GM19463 (cell line): ENCODE data around the gene PACRG.

ENCODE experiments used
- ATAC-seq: cut with Tn5 transposase; IDR thresholded peaks from one replicate; pipeline ENCODE4 v1.9.1; 2021; ENCODE audit warnings: mild to moderate bottlenecking, moderate library complexity; ENCODE audit not compliant: unreplicated experiment

The PACRG gene

GRCh38 chr6:162921510-162922040, 193.8 kb downstream of the PACRG start:
- no peak for ATAC-seq

- ATAC-seq = no peak
Measured at GRCh38 chr6:162922563-162923166, 194.9 kb downstream of the PACRG start.

GRCh38 chr6:162934844-162935243, 207.1 kb downstream of the PACRG start:
- ATAC-seq = no peak

GRCh38 chr6:162940426-162940825, 212.7 kb downstream of the PACRG start:
- ATAC-seq = no peak

GRCh38 chr6:162941128-162941527, 213.4 kb downstream of the PACRG start:
- ATAC-seq = no peak

- no peak for ATAC-seq
Measured at GRCh38 chr6:162942866-162943265, 215.1 kb downstream of the PACRG start.

GRCh38 chr6:162943369-162943768, 215.6 kb downstream of the PACRG start:
- no peak for ATAC-seq

- no peak for ATAC-seq
Measured at GRCh38 chr6:162951164-162951743, 223.5 kb downstream of the PACRG start.

GRCh38 chr6:162952423-162952822, 224.6 kb downstream of the PACRG start:
- no peak for ATAC-seq

GRCh38 chr6:162957062-162957461, 229.3 kb downstream of the PACRG start:
- ATAC-seq = no peak

GRCh38 chr6:162960679-162961457, 233.1 kb downstream of the PACRG start:
- no peak for ATAC-seq

- no peak for ATAC-seq
Measured at GRCh38 chr6:162962093-162962492, 234.3 kb downstream of the PACRG start.

- no peak for ATAC-seq
Measured at GRCh38 chr6:162963861-162964260, 236.1 kb downstream of the PACRG start.

- no peak for ATAC-seq
Measured at GRCh38 chr6:162964488-162965140, 236.8 kb downstream of the PACRG start.

- no peak for ATAC-seq
Measured at GRCh38 chr6:162965366-162965765, 237.6 kb downstream of the PACRG start.

GRCh38 chr6:162970246-162970645, 242.5 kb downstream of the PACRG start:
- ATAC-seq = no peak

- ATAC-seq = no peak
Measured at GRCh38 chr6:162971356-162971755, 243.6 kb downstream of the PACRG start.

GRCh38 chr6:162973151-162973872, 245.5 kb downstream of the PACRG start:
- ATAC-seq = no peak

- no peak for ATAC-seq
Measured at GRCh38 chr6:162973980-162974379, 246.2 kb downstream of the PACRG start.

- no peak for ATAC-seq
Measured at GRCh38 chr6:162974685-162975084, 246.9 kb downstream of the PACRG start.

GRCh38 chr6:162976141-162976540, 248.4 kb downstream of the PACRG start:
- ATAC-seq = no peak
